NCI-H345 (cell line): ENCODE results near the gene TNNI3K.
"Not testable (repeated sequence)": the region's sequence is repeated elsewhere in the genome, so short reads cannot be mapped to it uniquely, and the experiment has no call there.

Experiments
- DNase-seq: peaks from one replicate; lab custom pipeline; 2025; lab: John Stamatoyannopoulos, UW

Gene TNNI3K

DNA sequence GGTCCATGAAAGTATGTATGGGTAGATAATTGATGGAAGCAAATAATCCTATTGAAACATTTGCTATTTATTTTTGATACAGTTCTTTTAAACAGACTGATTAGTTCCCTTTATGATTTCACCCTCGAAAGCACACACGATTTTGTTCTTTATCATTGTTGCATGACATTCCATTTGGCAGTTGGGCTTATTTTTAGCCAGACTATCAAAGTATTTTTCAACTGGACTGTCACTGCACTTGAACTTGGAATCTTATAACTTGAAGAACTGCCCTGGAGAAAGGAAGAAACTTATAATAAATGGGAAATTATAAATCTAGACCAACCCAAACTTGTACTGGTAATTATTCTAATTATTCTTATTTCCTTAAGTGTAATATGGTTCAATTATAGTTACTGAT is at the start of gene TNNI3K:
Gene TNNI3K, plus strand, starts transcription at position 235 of the 400 bp plus-strand sequence. Its CDS starts 65 bp downstream, at position 300.
- DNase-seq, result no peak

DNA sequence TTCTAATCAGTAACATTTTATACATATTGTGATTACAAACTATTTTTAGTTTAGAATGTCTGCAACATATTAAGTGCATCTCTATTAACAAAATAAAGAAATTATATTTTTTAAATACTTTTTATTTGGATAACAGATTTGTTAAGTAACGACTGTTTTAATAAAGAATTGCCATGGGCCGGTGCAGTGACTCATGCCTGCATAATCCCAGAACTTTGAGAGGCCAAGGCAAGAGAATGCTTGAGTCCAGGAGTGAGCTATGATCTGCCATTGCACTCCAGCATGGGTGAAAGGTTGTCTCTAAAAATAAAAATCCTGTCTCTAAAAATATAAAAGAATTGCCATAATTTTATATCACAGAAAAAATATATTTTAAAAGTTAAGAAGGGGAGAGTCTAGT is 41.3 kb upstream of the TNNI3K start:
- DNase-seq, result no peak

- no peak for DNase-seq
Observed at GRCh38 chr1:74195339-74195738, 39.8 kb upstream of the TNNI3K start.

DNA sequence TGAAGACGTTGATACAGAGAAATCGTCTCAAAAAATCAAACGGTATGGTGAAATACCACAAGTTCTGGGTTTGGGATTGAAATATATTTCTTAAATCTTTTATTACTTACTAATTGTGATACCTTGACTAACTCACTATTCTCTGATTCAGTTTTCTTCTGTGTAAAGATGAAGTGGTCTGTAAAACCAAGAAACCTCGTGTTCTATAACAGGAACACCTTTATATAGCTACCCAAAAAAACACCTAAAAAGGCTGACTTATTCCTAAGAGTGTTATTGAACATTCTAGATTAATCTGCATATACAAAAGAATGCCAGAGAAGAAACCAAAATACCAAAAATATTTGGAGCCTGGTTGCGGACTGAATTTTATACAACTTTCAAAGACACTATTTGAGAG is 37.9 kb upstream of the TNNI3K start:
- DNase-seq, result no peak

GRCh38 chr1:74197657-74198552 is 37.3 kb upstream of the TNNI3K start, which contains the start of the genes FPGT and LRRIQ3:
Gene FPGT (plus strand): TSS chr1:74198242. CDS start chr1:74198279, 37 bp downstream.
Gene LRRIQ3 (minus strand): TSS chr1:74198176. CDS start chr1:74183684, 14,492 bp downstream.
- DNase-seq, result peak; percentile 97

DNA sequence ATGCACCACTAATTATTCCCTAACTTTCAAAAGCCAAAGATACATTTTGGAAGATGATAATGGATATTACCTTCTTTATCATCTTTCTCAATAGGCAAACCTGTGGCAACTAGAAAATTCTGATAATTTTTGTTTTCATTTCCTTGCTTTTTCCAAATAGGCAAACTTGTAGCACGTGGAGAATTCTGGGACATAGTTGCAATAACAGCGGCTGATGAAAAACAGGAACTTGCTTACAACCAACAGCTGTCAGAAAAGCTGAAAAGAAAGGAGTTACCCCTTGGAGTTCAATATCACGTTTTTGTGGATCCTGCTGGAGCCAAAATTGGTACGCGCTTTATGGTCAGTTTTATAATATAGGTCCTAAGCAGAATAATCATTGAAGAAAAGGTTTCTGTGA is 35.7 kb upstream of the TNNI3K start:
- no peak for DNase-seq

DNA sequence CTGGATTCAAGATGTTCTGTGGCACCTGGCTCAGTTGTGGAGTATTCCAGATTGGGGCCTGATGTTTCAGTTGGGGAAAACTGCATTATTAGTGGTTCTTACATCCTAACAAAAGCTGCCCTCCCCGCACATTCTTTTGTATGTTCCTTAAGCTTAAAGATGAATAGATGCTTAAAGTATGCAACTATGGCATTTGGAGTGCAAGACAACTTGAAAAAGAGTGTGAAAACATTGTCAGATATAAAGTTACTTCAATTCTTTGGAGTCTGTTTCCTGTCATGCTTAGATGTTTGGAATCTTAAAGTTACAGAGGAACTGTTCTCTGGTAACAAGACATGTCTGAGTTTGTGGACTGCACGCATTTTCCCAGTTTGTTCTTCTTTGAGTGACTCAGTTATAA is 29.9 kb upstream of the TNNI3K start:
- DNase-seq, result no peak

GRCh38 chr1:74215229-74215628 is 20.0 kb upstream of the TNNI3K start:
- DNase-seq, result no peak

DNA sequence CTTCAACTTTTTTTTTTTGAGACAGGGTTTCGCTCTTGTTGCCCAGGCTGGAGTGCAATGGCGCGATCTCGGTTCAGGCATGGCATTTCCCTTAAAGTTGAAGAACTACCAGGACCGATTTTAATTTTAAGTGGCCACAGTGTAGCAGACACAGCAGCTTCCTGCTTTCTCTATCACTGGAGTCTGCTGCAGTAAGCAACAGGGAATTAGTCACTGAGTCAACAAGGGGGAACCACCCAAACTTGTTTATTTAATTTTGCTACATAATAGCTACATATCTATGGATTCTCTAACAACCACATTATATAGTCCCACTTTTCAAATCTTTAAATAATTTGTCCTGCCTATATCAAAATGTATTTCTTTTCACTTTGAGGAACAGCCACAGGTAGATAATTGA is 12.5 kb upstream of the TNNI3K start:
- DNase-seq, result no peak

DNA sequence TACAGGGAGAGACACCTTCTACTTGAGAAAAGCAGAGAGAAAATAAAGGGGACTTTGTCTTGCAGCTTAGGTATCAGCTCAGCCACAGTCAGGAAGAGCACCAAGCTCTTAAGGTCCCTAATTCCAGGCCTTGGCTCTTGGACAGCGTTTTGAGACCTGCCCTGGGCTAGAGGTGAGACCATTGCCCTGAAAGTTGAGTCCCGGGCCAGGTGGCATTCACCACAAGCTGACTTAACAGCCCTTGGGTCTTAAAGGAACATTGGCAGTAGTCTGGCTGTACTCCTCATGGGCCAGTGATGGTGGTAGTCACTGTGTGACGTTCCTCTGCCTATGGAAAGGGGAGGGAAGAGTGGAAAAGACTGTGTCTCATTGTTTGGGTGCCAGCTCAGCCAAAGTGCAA is 11.7 kb upstream of the TNNI3K start:
- DNase-seq, result no peak

GRCh38 chr1:74236440-74236839 is 1.3 kb downstream of the TNNI3K start:
- DNase-seq, result no peak

DNA sequence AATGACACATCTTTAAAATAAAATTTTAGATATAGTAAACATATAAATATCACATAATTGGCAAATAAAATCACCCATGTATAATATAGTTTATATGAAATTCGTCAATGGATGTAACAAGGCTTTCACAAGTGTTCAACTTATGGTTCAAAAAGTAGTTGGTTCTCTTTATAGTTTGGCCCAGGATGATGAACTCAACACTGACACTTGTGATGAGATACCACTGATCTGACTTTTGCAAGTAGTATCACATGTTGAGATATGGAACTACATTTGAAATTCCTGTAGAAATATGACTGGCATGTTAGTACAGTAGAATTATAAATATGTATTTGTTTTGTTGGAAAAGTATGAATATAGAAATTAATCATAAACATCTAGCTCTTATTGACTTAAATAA is 1.8 kb downstream of the TNNI3K start:
- no peak for DNase-seq

DNA sequence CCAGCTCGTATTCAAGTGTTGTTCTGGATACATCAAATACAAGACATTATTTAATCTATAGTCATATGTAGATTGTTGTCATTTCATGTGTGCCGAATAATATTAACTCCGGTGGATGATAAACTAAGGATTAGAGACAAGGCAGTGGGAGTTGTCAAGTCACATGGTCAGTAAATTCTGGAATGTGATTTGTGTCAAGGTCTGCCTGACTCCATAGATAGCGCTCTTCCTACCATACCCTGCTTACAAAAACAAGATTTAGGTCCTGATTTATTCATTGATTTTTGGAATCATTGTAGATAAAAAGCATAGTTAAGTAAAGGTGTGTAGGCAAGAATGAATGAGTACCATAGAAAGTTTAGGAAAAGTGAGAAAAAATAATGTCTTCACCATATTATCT is 2.6 kb downstream of the TNNI3K start:
- DNase-seq, result no peak

GRCh38 chr1:74245168-74245772 is 10.1 kb downstream of the TNNI3K start:
- DNase-seq, result peak; percentile 13

- no peak for DNase-seq
Observed at GRCh38 chr1:74246315-74246714, 11.1 kb downstream of the TNNI3K start.

DNA sequence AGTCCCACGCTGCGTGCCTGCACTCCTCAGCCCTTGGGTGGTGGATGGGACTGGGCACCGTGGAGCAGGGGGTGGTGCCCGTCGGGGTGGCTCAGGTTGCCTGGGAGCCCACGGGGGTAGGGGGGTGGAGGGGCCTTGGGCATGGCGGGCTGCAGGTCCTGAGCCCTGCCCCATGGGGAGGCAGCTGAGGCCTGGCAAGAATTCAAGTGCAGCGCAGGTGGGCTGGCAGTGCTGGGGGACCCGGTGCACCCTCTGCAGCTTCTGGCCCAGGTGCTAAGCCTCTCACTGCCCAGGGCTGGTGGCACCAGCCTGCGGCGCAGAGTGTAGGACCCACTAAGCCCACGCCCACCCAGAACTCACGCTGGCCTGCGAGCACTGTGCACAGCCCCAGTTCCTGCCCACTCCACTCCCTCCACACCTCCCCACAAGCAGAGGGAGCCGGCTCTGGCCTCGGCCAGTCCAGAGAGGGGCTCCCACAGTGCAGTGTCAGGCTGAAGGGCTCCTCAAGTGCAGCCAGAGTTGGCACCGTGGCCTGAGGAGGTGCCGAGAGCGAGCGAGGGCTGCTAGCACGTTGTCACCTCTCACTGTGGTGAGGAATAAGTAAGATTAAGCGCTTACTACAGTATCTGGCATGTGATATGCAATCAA is 12.8 kb downstream of the TNNI3K start:
- DNase-seq, result no peak

DNA sequence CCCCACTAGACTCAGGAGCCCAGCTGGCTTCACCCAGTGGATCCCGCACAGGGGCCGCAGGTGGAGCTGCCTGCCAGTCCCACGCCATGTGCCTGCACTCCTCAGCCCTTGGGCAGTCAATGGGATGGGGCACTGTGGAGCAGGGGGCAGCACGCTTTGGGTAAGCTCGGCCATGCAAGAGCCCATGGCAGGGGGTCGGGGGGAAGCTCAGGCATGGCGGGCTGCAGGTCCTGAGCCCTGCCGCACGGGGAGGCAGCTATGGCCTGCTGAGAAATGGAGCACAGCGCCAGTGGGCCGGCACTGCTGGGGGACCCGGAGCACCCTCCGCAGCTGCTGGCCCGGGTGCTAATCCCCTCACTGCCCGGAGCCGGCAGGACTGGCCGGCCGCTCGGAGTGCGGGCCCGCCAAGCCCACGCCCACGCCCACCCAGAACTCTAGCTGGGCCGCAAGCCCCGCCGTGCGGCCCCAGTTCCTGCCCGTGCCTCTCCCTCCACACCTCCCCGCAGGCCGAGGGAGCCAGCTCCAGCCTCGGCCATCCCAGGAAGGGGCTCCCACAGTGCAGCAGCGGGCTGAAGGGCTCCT is 18.1 kb downstream of the TNNI3K start:
- DNase-seq, result not testable (repeated sequence)

DNA sequence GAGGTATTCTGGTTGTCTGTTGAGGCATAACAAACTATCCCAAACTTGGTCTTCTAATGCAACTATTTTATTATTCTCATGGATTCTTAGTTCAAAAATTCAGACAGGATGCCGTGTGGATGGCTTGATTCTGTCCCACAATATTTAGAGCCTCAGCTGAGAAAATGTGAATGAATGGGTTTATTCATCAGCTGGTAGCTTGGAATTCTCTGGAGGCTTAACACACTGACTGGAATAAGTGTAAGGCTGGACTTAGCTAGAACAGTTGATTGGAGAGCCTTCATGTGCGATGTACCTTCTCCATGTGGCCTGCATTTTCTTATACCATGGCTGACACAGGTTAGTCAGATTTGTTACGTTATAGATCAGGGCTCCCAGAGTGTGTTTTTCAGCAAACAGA is 30.8 kb downstream of the TNNI3K start:
- no peak for DNase-seq

GRCh38 chr1:74271503-74271902 is 36.3 kb downstream of the TNNI3K start:
- DNase-seq, result no peak

DNA sequence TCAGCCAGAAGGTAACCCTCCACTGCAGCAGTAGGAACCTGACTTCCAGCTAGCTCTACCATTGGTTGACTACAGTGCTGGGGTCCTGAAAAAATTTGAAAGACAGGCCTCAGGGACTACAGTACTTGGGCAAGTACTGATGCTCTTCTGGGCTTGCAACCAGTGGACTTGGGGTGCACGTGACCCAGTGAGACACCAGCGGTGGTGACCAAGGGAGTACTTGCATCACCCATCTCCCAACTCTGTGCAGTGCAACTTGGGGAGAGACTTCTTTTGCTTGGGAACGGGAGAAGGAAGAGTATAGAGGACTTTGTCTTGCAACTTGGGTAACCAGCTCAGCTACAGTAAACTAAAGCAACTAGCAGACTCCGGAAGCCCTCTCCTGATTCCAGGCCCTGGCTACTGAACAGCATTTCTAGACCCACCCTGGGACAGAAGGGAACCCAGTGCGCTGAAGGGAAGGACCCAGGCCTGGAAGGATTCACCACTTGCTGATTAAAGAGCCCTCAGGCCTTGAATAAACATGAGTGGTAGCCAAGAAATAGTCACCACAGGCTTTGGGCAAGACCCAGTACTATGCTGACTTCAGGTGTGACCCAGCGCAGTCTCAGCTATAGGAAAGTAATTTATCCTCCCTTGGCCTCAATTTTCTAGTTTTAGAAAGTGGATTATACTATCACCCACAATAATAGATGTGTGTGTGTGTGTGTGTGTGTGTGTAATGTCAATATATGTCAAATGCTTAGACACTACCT is 45.6 kb downstream of the TNNI3K start:
- DNase-seq, result no peak

DNA sequence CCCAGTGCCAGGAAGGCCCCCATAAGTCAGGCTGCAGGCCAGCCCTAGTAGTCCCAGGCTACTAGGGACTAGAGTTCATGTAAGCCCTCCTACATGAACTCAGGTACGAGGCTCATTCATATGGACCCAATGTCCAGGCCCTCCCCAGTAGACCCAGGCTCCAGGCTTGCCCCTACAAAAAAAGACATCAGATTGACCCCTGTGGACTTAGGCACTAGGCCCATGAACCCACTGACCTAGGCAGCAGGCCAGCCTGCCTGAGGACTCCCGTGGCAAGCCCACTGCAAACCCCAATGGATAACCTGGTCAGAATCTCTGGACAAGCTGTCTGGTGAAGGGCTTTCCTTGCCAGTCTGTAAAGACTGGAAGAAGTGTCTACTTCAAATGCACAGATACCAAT is 51.2 kb downstream of the TNNI3K start:
- DNase-seq, result no peak

DNA sequence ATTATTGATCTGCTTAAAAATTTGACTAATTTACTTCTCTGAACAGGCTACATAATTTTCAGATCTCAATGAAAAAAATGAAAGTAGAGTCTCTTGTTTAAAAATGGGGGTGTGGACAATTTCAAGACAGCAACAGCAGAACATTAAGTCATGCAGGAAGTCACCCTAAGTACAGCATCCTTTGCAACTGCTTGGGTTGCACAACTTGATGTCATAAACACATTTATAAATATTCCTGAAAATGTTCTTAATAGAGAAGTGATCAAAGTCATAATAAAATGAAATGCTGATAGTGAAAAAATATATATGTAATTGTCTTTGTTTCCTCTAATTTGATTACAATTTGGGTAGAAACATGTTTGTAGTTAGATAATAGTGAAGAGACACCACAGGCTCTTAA is 79.3 kb downstream of the TNNI3K start:
- no peak for DNase-seq
